BLaER1 treated with 17β-estradiol and CSF1 and Interleukin-3, amounts not matched to agents 10 nM and 100 nM (cell line): ENCODE results near the gene MN1.

Experiments used
- H3K27ac ChIP-seq, 11 experiments: shearing (Covaris generic); formaldehyde crosslinking; 2 replicates each; pipeline ENCODE4 v1.8.1; 2022
- H3K27me3 ChIP-seq, 11 experiments: shearing (Covaris generic); formaldehyde crosslinking; 2 replicates each; pipeline ENCODE4 v1.8.1; 2022
- H3K36me3 ChIP-seq, 11 experiments: shearing (Covaris generic); formaldehyde crosslinking; 2 replicates each; pipeline ENCODE4 v1.8.1; 2022
- H3K4me1 ChIP-seq, 10 experiments: shearing (Covaris generic); formaldehyde crosslinking; 2 replicates each; pipeline ENCODE4 v1.8.1; 2022
- H3K4me2 ChIP-seq, 11 experiments: shearing (Covaris generic); formaldehyde crosslinking; 2 replicates each; pipeline ENCODE4 v1.8.1; 2022
- H3K4me3 ChIP-seq, 10 experiments: shearing (Covaris generic); formaldehyde crosslinking; 2 replicates each; pipeline ENCODE4 v1.8.1; 2022
- H3K9ac ChIP-seq, 11 experiments: shearing (Covaris generic); formaldehyde crosslinking; 2 replicates each; pipeline ENCODE4 v1.8.1; 2022
- H3K9me3 ChIP-seq, 11 experiments: shearing (Covaris generic); formaldehyde crosslinking; replicated peaks in 1 of 11; 2 replicates each; pipeline ENCODE4 v1.8.1; 2022
- H4K20me1 ChIP-seq, 11 experiments: shearing (Covaris generic); formaldehyde crosslinking; 2 replicates each; pipeline ENCODE4 v1.8.1; 2022
- Cebpa-rat ChIP-seq, 11 experiments: shearing (Covaris generic); IDR thresholded peaks; 2 replicates each; pipeline ENCODE4 v1.8.1; 2022

MN1 gene

GRCh38 chr22:27698813-27699212 lies 102.7 kb downstream of the MN1 start:
- Histone ChIP-seq H3K27me3 (no peaks in the 10 kb centered on the region), H3K36me3 (peaks cover 0 to 6% (median 0%) of the 10 kb centered on the region in 11 experiments; a peak in 1 of 22 replicates), H3K9ac (no peak overlapping the region), H3K4me3 (no peak overlapping the region), H3K9me3 (peaks cover 28 to 46% (median 34%) of the 10 kb centered on the region in 11 experiments), H3K4me2 (peak overlapping the region in 8 of 11 experiments; percentile 41 to 71 (median 61); a peak in 12 of 22 replicates), H3K27ac (no peak overlapping the region), H3K4me1 (peaks cover 0 to 18% (median 15%) of the 10 kb centered on the region in 10 experiments; a peak in 17 of 20 replicates), H4K20me1 (no peaks in the 10 kb centered on the region)
- TF ChIP-seq Cebpa-rat (IDR thresholded peaks at IDR 0.05), result no peak
